K562 (cell line): ENCODE data around the gene SMAD3. TPM values are rescaled to one million over a fixed set of nuclear protein-coding genes. Genes with fewer than 3 reads are reported as not detected.

ENCODE experiments used
- ATAC-seq: fragments of 200-7000 bp; cut with Tn5 transposase; 3 replicates; pipeline ENCODE4 v1.9.1; 2020; ENCODE audit warnings: moderate library complexity
- BruUV-seq: library from RNA; stranded (reverse); fragments of 400-500 nt; replicated peaks from 2 replicates; lab custom pipeline; 2021; lab: Mats Ljungman, UMichigan
- CTCF ChIA-PET: fragments of 300-600 bp; formaldehyde crosslinking; extraction: SDS; loops from one replicate; lab custom pipeline; 2021; ENCODE audit warnings: low intra/inter-chr PET ratio; lab: Yijun Ruan, JAX
- POLR2A ChIA-PET: fragments of 300-600, 350-650 bp; sonication (Branson Sonifier 250); formaldehyde crosslinking; extraction: SDS; loops from one replicate; lab custom pipeline; 2021; ENCODE audit warnings: antibody characterized with exemption, inconsistent platforms; lab: Yijun Ruan, JAX
- DNase-seq, 4 experiments: peaks; one replicate each; pipeline versions ENCODE4 v3.0.0 to v3.0.0-alpha.2; 2011 to 2018; ENCODE audit warnings: low spot score in 3 of 4, mixed read lengths in 3 of 4; ENCODE audit errors: extremely low read depth in 1 of 4
- FAIRE-seq: peaks from 2 replicates; lab custom pipeline; 2011; peaks lifted over from hg19 to GRCh38; lab: Jason Lieb, UNC
- H2AFZ ChIP-seq: 2 replicates; pipeline ENCODE4 v1.6.0; 2011; ENCODE audit warnings: low read depth, low read length, control low read depth, inconsistent platforms
- H3K27ac ChIP-seq: fragments of 200-600 bp; 3 replicates; pipeline ENCODE4 v1.8.0; 2011; ENCODE audit warnings: low read depth, mild to moderate bottlenecking, control low read depth, inconsistent platforms, low read length, moderate library complexity, mixed read lengths; ENCODE audit errors: extremely low read depth
- H3K27me3 ChIP-seq, 2 experiments: fragments of 300-600 bp in 1 of 2; 2 replicates in 1 of 2; 3 replicates in 1 of 2; pipeline versions ENCODE4 v1.6.0 to v1.8.0; 2011; ENCODE audit warnings: inconsistent platforms in 2 of 2, low read length in 2 of 2, mild to moderate bottlenecking in 1 of 2, mixed read lengths in 1 of 2, moderate library complexity in 1 of 2; ENCODE audit not compliant: control insufficient read depth in 2 of 2, insufficient read depth in 2 of 2
- H3K36me3 ChIP-seq: fragments of 300-600 bp; 3 replicates; pipeline ENCODE4 v1.8.0; 2011; ENCODE audit warnings: mild to moderate bottlenecking, low read length, inconsistent platforms; ENCODE audit not compliant: control insufficient read depth, insufficient read depth
- H3K4me1 ChIP-seq, 2 experiments: fragments of 200-600 bp in 1 of 2; replicated peaks in 1 of 2; 2 replicates in 1 of 2; 3 replicates in 1 of 2; pipeline versions ENCODE4 v1.5.1 to v1.8.0; 2011; ENCODE audit warnings: inconsistent platforms in 2 of 2, low read length in 2 of 2, mild to moderate bottlenecking in 1 of 2, mixed read lengths in 1 of 2, moderate library complexity in 1 of 2; ENCODE audit not compliant: control insufficient read depth in 2 of 2, insufficient read depth in 2 of 2
- H3K4me2 ChIP-seq: 2 replicates; pipeline ENCODE4 v1.6.1; 2011; ENCODE audit warnings: low read length, control low read depth, inconsistent platforms, mixed read lengths; ENCODE audit not compliant: insufficient read depth
- H3K4me3 ChIP-seq: fragments of 200-600 bp; sonication (generic), shearing (Covaris generic); 2 replicates; pipeline ENCODE4 v1.5.1; 2016; ENCODE audit warnings: control low read depth, inconsistent platforms
- H3K79me2 ChIP-seq: fragments of 200-600 bp; 3 replicates; pipeline ENCODE4 v1.8.0; 2011; ENCODE audit warnings: low read length, inconsistent platforms; ENCODE audit not compliant: control insufficient read depth, insufficient read depth
- H3K9ac ChIP-seq, 2 experiments: 2 replicates each; pipeline versions ENCODE4 v1.6.0 to v1.6.1; 2011; ENCODE audit warnings: low read depth in 2 of 2, low read length in 2 of 2, control low read depth in 1 of 2, inconsistent platforms in 1 of 2, mild to moderate bottlenecking in 1 of 2, mixed read lengths in 1 of 2; ENCODE audit not compliant: insufficient read depth in 1 of 2
- H3K9me1 ChIP-seq: one replicate; pipeline ENCODE4 v1.6.0; 2011; ENCODE audit warnings: inconsistent platforms, mild to moderate bottlenecking, low read length, moderate library complexity; ENCODE audit not compliant: control insufficient read depth, insufficient read depth
- H3K9me3 ChIP-seq: replicated peaks from 2 replicates; pipeline ENCODE4 v1.5.1; 2011; ENCODE audit warnings: low read depth, low read length, inconsistent platforms; ENCODE audit not compliant: control insufficient read depth, insufficient read depth
- H4K20me1 ChIP-seq: replicated peaks from 2 replicates; pipeline ENCODE4 v1.6.1; 2011; ENCODE audit warnings: low read length, inconsistent platforms, mixed read lengths; ENCODE audit not compliant: control insufficient read depth, insufficient read depth
- EGR1 ChIP-seq: fragments of 450-650 bp; conservative IDR thresholded peaks from 2 replicates; pipeline ENCODE4 v1.6.1; 2017; ENCODE audit warnings: mild to moderate bottlenecking
- FOSL1 ChIP-seq: fragments of 200-800 bp; sonication (Bioruptor generic); conservative IDR thresholded peaks from 2 replicates; pipeline ENCODE4 v1.6.1; 2016; ENCODE audit warnings: missing genetic modification characterization, missing compliant biosample characterization
- GTF2F1 ChIP-seq: IDR thresholded peaks from 2 replicates; pipeline ENCODE4 v1.6.1; 2011; ENCODE audit warnings: low read depth, low read length, improper control_type of control experiment
- GTF3C2 ChIP-seq: IDR thresholded peaks from 3 replicates; pipeline ENCODE4 v1.6.1; 2011; ENCODE audit warnings: borderline replicate concordance, mild to moderate bottlenecking, moderate library complexity; ENCODE audit not compliant: insufficient read length; ENCODE audit errors: extremely low read depth
- HINFP ChIP-seq: fragments of 450-650 bp; conservative IDR thresholded peaks from 2 replicates; pipeline ENCODE4 v1.6.1; 2016; ENCODE audit warnings: missing genetic modification characterization, low read depth, mild to moderate bottlenecking, control low read depth, missing compliant biosample characterization
- HMBOX1 ChIP-seq: sonication (generic); IDR thresholded peaks from 2 replicates; pipeline ENCODE4 v1.6.1; 2016
- HOXB6 ChIP-seq: fragments of 250-450 bp; sonication (Bioruptor Pico); IDR thresholded peaks from 2 replicates; pipeline ENCODE4 v1.5.1; 2022; ENCODE audit warnings: mild to moderate bottlenecking, borderline replicate concordance
- KLF16 ChIP-seq: IDR thresholded peaks from 2 replicates; pipeline ENCODE4 v1.6.1; 2016; ENCODE audit warnings: antibody characterized with exemption
- MIER1 ChIP-seq: fragments of 450-650 bp; IDR thresholded peaks from 2 replicates; pipeline ENCODE4 v1.6.1; 2016; ENCODE audit warnings: antibody characterized with exemption, mild to moderate bottlenecking, low read depth
- SMAD4 ChIP-seq: fragments of 250-450 bp; sonication (Bioruptor Pico); conservative IDR thresholded peaks from 2 replicates; pipeline ENCODE4 v1.8.0; 2021; ENCODE audit warnings: inconsistent platforms, mild to moderate bottlenecking, moderate library complexity
- SNRNP70 ChIP-seq: fragments of 200-400 bp; formaldehyde crosslinking; optimal IDR thresholded peaks from 2 replicates; pipeline ENCODE3; 2017; ENCODE audit warnings: low read depth, low read length
- TAF7 ChIP-seq: fragments of 450-650 bp; IDR thresholded peaks from 2 replicates; pipeline ENCODE4 v1.6.1; 2016; ENCODE audit warnings: missing genetic modification characterization, missing compliant biosample characterization
- TBP ChIP-seq: optimal IDR thresholded peaks from 2 replicates; pipeline ENCODE3; 2011; ENCODE audit warnings: low read depth, low read length, improper control_type of control experiment
- THRA ChIP-seq: fragments of 450-650 bp; IDR thresholded peaks from 2 replicates; pipeline ENCODE4 v1.6.1; 2017; ENCODE audit warnings: mild to moderate bottlenecking, moderate library complexity
- XRCC5 ChIP-seq: fragments of 200-400 bp; formaldehyde crosslinking; IDR thresholded peaks from 2 replicates; pipeline ENCODE4 v1.6.1; 2017; ENCODE audit warnings: low read depth, mild to moderate bottlenecking, low read length
- WGBS: fragments of 100-300 bp; shearing (Covaris generic); methylation state at CpG from one replicate; pipeline ENCODE4 v1.1.6; 2016; ENCODE audit warnings: low coverage, mixed read lengths; ENCODE audit not compliant: insufficient coverage; ENCODE audit errors: missing lambda C conversion rate; 5-methylcytosine and 5-hydroxymethylcytosine counted together
- in situ Hi-C: fragments of 300-500 bp; cut with MboI; formaldehyde crosslinking; loops from 4 replicates; pipeline ENCODE4 v1.15.0; 2018; ENCODE audit warnings: inconsistent platforms, mixed read lengths
- intact Hi-C: fragments of 100-400 bp; cut with micrococcal nuclease; formaldehyde crosslinking; loops from 2 replicates; pipeline ENCODE4 v1.14.2; 2022
- polyA plus RNA-seq, 8 experiments: library from polyadenylated mRNA; depleted of rRNA in 4 of 8; stranded (reverse) in 5 of 8; unstranded in 3 of 8; fragments of >200 nt; fragmentation: Nextera tagmentation in 2 of 8; fragmentation: Illumina TruSeq in 1 of 8; extraction: Ambion mirVana in 2 of 8; extraction: Trizol in 1 of 8; gene quantifications; 2 replicates each; pipeline versions ENCODE4 v1.2.1 to v1.2.3, GENCODE V29; 2011 to 2014; ENCODE audit warnings: inconsistent platforms in 1 of 8, missing spikeins in 1 of 8
- total RNA-seq, 7 experiments: library from RNA; depleted of rRNA in 6 of 7; stranded (reverse); fragments of >200 nt in 6 of 7; fragmentation: Illumina TruSeq in 2 of 7; extraction: Trizol in 2 of 7; gene quantifications; 2 replicates each; pipeline versions ENCODE4 v1.2.1 to v1.2.3, GENCODE V29; 2011 to 2021; ENCODE audit warnings: low replicate concordance in 1 of 7

Gene SMAD3
- total and polyA plus RNA-seq, 9 of the 15 experiments (the other 6 are each of a cell fraction or from before 2014, with no cell fraction given), result 4.3 to 39.2 (median 11.1) TPM

- Histone ChIP-seq H3K9me1 (no peaks in the 10 kb centered on the region), H3K36me3 (no peaks in the 10 kb centered on the region; the same call in 2 of the 3 replicates), H3K27me3 (no peaks in the 10 kb centered on the region), H3K9me3 (no peaks in the 10 kb centered on the region), H3K27ac (peak overlapping the region; percentile 40; the same call in 1 of the 3 replicates), H3K4me3 (no peak overlapping the region), H2AFZ (no peak overlapping the region), H3K4me1 (peaks cover 8 to 11% of the 10 kb centered on the region in 2 experiments), H4K20me1 (peaks cover 44% of the 10 kb centered on the region), H3K79me2 (peaks cover 3% of the 10 kb centered on the region; the same call in 2 of the 3 replicates), H3K4me2 (peak overlapping the region; percentile 44; the same call in 1 of the 2 replicates), H3K9ac (0 out of 4 replicates have a peak overlapping the region, but pooled peaks of 1 of the 2 experiments have one; percentile 39)
- POLR2A ChIA-PET, result interaction anchor here (0.6 to 1.1 kb wide), 2 partner anchors 11 to 52 kb away, joined by 3 read pairs; no protein-coding TSS in a partner anchor
- WGBS, result 5% methylated on average over 16 of the region's 16 CpGs
- no TSS peak for BruUV-seq
- in situ Hi-C loops, result no loop called here
- CTCF ChIA-PET, result no interaction called here
- ATAC-seq (peak; percentile 75), DNase-seq (peak; percentile 53 to 60 (median 58)), FAIRE-seq (peak; percentile 71)
- intact Hi-C loops, result no loop called here
- TF ChIP-seq HMBOX1 (no peak), TAF7 (tag) (no peak), MIER1 (no peak), GTF3C2 (no peak), HOXB6 (CRISPR knock-in tag) (no peak), HINFP (no peak), KLF16 (no peak), FOSL1 (tag) (peak; percentile 96), XRCC5 (no peak), EGR1 (peak; percentile 65), SMAD4 (CRISPR knock-in tag) (0 out of 2 replicates have a peak, but pooled peaks have one; percentile 30), TBP (no peak), THRA (no peak), GTF2F1 (no peak), SNRNP70 (no peak)
Measured at GRCh38 chr15:67150023-67150860, 84.8 kb downstream of the SMAD3 start.
